ENCODE data around the gene PPARD. TPM values are rescaled to one million over a fixed set of nuclear protein-coding genes. Genes with fewer than 3 reads are reported as not detected.

Gene PPARD
- polyA plus RNA-seq, 1 experiment: 26.9 TPM

DNA sequence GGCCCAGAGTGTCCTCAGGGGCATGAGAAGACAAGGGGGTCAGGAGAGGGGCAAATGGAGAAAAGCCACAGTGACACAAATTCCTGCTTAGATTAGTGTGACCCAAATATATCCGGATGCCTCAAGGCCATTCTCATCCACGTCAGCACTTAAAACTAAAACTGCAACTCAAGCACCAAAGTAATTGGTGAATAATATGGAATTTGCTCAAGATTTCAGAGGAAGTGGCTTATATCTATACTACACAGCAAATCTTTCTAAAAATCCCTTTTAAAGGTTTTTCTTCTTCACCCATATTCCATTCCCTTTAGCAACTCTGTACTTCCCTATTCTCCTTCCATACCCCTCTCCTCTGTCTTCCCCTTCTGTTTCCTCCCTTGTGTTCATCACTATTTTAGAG lies 29.6 kb upstream of the PPARD start:
- POLR2A ChIA-PET: no interaction called here
- CTCF ChIA-PET: no interaction called here
- Histone ChIP-seq H3K27me3 (ENCODE audit: control insufficient read depth, insufficient read depth, low read length) (peaks cover 9% of the 10 kb centered on the region), H3K4me3 (ENCODE audit: low read depth, low read length) (no peak overlapping the region), H3K9me3 (ENCODE audit: control insufficient read depth, insufficient read depth, low read length) (no peaks in the 10 kb centered on the region; the same call in 1 of the 2 replicates), H3K27ac (ENCODE audit: low read depth, low read length) (no peak overlapping the region)
- TF ChIP-seq, protein P1, sequence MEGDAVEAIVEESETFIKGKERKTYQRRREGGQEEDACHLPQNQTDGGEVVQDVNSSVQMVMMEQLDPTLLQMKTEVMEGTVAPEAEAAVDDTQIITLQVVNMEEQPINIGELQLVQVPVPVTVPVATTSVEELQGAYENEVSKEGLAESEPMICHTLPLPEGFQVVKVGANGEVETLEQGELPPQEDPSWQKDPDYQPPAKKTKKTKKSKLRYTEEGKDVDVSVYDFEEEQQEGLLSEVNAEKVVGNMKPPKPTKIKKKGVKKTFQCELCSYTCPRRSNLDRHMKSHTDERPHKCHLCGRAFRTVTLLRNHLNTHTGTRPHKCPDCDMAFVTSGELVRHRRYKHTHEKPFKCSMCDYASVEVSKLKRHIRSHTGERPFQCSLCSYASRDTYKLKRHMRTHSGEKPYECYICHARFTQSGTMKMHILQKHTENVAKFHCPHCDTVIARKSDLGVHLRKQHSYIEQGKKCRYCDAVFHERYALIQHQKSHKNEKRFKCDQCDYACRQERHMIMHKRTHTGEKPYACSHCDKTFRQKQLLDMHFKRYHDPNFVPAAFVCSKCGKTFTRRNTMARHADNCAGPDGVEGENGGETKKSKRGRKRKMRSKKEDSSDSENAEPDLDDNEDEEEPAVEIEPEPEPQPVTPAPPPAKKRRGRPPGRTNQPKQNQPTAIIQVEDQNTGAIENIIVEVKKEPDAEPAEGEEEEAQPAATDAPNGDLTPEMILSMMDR (IDR thresholded peaks at IDR 0.05; ENCODE audit: low read depth, low read length): no peak
- no peak for DNase-seq (ENCODE audit: low read depth, low spot score)

DNA sequence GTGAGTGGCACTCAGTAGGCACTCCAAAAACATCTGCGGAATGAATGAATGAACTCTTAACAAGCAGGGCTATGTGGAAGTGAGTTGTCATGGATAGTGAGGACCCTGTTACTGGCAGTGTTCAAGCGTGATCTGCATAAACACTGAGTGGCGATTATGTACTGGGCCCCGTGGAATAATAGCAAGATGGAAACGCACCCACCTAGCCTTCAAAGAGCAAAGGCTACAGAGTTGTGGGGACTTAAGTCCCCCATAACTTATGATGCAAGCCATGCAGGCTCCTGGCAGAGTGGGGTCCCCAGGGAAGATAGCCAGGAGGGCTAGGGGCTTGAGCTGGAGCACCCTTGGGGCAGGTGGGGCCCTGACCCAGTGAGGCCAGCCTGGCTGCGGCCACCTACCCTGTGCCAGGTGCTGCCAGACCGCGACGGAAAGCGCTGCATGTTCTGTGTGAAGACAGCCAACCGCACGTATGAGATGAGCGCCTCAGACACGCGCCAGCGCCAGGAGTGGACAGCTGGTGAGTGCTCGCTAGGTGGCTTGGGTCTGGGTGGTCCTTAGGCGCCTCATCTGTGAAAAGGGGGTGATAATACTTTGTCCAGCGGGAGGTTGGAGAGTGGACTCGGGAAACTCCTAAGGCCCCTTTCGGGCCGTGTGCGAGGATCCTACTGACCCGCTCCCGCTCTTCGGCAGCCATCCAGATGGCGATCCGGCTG lies 24.7 kb upstream of the PPARD start:
- Histone ChIP-seq H3K4me3 (ENCODE audit: low read depth, low read length) (peak overlapping the region; percentile 64), H3K9me3 (ENCODE audit: control insufficient read depth, insufficient read depth, low read length) (no peaks in the 10 kb centered on the region), H3K27me3 (ENCODE audit: control insufficient read depth, insufficient read depth, low read length) (no peaks in the 10 kb centered on the region), H3K27ac (ENCODE audit: low read depth, low read length) (no peak overlapping the region)
- TF ChIP-seq, protein P1 (IDR thresholded peaks at IDR 0.05; ENCODE audit: low read depth, low read length): peak; percentile 17; the same call in 1 of the 2 replicates
- POLR2A ChIA-PET: interaction anchor here (0.5 to 1.2 kb wide), 6 partner anchors 29 to 557 kb away, joined by 3 to 7 read pairs (median 4); partner anchors contain the start of gene ZNF76
- DNase-seq (ENCODE audit: low read depth, low spot score): no peak
- CTCF ChIA-PET: interaction anchor here (0.8 to 3.5 kb wide), 6 partner anchors 10 to 132 kb away, joined by 3 to 18 read pairs (median 4); no protein-coding TSS in a partner anchor

DNA sequence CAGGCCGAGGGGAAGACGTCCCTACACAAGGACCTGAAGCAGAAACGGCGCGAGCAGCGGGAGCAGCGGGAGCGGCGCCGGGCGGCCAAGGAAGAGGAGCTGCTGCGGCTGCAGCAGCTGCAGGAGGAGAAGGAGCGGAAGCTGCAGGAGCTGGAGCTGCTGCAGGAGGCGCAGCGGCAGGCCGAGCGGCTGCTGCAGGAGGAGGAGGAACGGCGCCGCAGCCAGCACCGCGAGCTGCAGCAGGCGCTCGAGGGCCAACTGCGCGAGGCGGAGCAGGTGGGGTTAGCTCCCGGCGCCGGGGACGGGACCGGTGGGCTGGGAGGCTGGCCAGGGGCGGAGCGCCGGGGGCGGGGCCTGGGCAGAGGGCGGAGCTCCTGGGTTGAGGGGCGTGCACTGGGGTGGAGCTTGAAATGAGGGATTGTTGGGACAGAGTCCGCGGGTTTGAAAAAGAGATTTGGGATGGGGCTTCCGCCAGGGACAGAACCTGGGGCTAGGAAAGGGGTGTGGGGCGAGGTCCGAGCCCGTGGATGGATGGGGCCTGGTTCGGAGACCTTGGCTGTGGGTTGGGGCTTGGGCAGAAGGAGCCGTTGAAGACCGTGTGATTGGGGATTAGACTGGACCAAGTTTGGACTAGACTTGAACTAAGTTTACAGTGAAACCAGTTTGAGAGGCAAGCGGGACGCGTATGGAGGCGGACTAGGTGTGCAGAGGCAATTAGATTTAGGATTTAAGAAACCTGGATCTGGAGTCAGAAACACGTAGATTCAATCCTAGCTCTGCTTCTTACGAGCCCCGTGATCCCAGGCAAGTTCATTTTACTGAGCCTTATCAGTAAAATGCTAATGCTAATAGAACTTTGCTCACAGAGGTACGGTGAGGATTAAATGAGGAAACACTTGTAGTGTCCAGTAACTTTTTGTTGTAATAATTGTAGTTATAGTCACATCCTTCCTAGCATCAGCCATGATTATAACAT lies 23.9 kb upstream of the PPARD start:
- DNase-seq (ENCODE audit: low read depth, low spot score): peak; percentile 27
- no peaks in the 10 kb centered on the region for H3K9me3 ChIP-seq (ENCODE audit: control insufficient read depth, insufficient read depth, low read length)
- no peaks in the 10 kb centered on the region for H3K27me3 ChIP-seq (ENCODE audit: control insufficient read depth, insufficient read depth, low read length)
- peak overlapping the region; percentile 64 for H3K4me3 ChIP-seq (ENCODE audit: low read depth, low read length)
- POLR2A ChIA-PET: interaction anchor here (0.5 to 1.2 kb wide), 7 partner anchors 30 to 558 kb away, joined by 3 to 7 read pairs (median 4); partner anchors contain the start of gene ZNF76
- H3K27ac ChIP-seq (ENCODE audit: low read depth, low read length): peak overlapping the region; percentile 31
- CTCF ChIA-PET: interaction anchor here (0.6 to 3.5 kb wide), 8 partner anchors 9 to 152 kb away, joined by 3 to 18 read pairs (median 4); no protein-coding TSS in a partner anchor
- TF ChIP-seq, protein P1 (IDR thresholded peaks at IDR 0.05; ENCODE audit: low read depth, low read length): no peak

DNA sequence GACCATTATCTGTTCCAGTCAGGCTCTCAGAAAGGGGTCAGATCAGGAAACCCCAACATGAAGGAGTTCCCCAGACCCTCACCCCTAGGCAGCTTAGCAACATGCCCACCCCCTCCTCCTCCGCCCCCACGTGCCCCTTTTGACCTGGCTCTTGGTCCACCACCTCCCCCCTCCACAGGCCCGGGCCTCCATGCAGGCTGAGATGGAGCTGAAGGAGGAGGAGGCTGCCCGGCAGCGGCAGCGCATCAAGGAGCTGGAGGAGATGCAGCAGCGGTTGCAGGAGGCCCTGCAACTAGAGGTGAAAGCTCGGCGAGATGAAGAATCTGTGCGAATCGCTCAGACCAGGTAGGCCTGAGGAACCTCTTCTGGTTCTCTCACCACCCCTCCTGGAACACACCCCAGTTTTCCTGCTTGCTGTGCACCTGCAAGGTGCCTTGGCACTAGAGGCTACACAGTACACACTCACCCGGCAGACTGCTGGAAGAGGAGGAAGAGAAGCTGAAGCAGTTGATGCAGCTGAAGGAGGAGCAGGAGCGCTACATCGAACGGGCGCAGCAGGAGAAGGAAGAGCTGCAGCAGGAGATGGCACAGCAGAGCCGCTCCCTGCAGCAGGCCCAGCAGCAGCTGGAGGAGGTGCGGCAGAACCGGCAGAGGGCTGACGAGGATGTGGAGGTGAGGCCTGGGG lies 22.9 kb upstream of the PPARD start:
- Histone ChIP-seq H3K4me3 (ENCODE audit: low read depth, low read length) (no peak overlapping the region), H3K27ac (ENCODE audit: low read depth, low read length) (no peak overlapping the region), H3K27me3 (ENCODE audit: control insufficient read depth, insufficient read depth, low read length) (no peaks in the 10 kb centered on the region), H3K9me3 (ENCODE audit: control insufficient read depth, insufficient read depth, low read length) (no peaks in the 10 kb centered on the region)
- TF ChIP-seq, protein P1 (IDR thresholded peaks at IDR 0.05; ENCODE audit: low read depth, low read length): no peak
- no peak for DNase-seq (ENCODE audit: low read depth, low spot score)
- POLR2A ChIA-PET: no interaction called here
- CTCF ChIA-PET: interaction anchor here (0.9 to 1.6 kb wide), 2 partner anchors 8 to 130 kb away, joined by 4 read pairs; no protein-coding TSS in a partner anchor
